NCI-H2081 treated with DMSO at 0.1 percent for 48 hours (cell line): ENCODE measurements around the gene SLC6A6.
"Not testable (repeated sequence)": the region's sequence is repeated elsewhere in the genome, so short reads cannot be mapped to it uniquely, and the experiment has no call there.

Experiments
- DNase-seq: peaks from one replicate; lab custom pipeline; 2025; lab: John Stamatoyannopoulos, UW

SLC6A6 gene

GRCh38 chr3:14398797-14399106, 3.7 kb upstream of the SLC6A6 start:
- DNase-seq: no peak

- DNase-seq: no peak
Measured at GRCh38 chr3:14401692-14402303, 608 bp upstream of the SLC6A6 start.

- DNase-seq: no peak
Measured at GRCh38 chr3:14403619-14404155, 1.3 kb downstream of the SLC6A6 start.

GRCh38 chr3:14404186-14404585, 1.8 kb downstream of the SLC6A6 start:
- DNase-seq: no peak

- DNase-seq: no peak
Measured at GRCh38 chr3:14404631-14405359, 2.4 kb downstream of the SLC6A6 start.

- no peak for DNase-seq
Measured at GRCh38 chr3:14405360-14406238, 3.2 kb downstream of the SLC6A6 start.

GRCh38 chr3:14406336-14406735, 3.9 kb downstream of the SLC6A6 start:
- DNase-seq: no peak

GRCh38 chr3:14406766-14407165, 4.4 kb downstream of the SLC6A6 start:
- no peak for DNase-seq

- DNase-seq: no peak
Measured at GRCh38 chr3:14407203-14407602, 4.8 kb downstream of the SLC6A6 start.

- not testable (repeated sequence) for DNase-seq
Measured at GRCh38 chr3:14409779-14410063, 7.3 kb downstream of the SLC6A6 start.

GRCh38 chr3:14410106-14410502, 7.7 kb downstream of the SLC6A6 start:
- no peak for DNase-seq

- no peak for DNase-seq
Measured at GRCh38 chr3:14410503-14411165, 8.2 kb downstream of the SLC6A6 start.

GRCh38 chr3:14411166-14411526, 8.7 kb downstream of the SLC6A6 start:
- DNase-seq: no peak

- no peak for DNase-seq
Measured at GRCh38 chr3:14411988-14412387, 9.6 kb downstream of the SLC6A6 start.

GRCh38 chr3:14412831-14413380, 10.5 kb downstream of the SLC6A6 start:
- DNase-seq: no peak

GRCh38 chr3:14413381-14414071, 11.1 kb downstream of the SLC6A6 start:
- DNase-seq: no peak

- no peak for DNase-seq
Measured at GRCh38 chr3:14414846-14415464, 12.5 kb downstream of the SLC6A6 start.

GRCh38 chr3:14415501-14415900, 13.1 kb downstream of the SLC6A6 start:
- DNase-seq: no peak

GRCh38 chr3:14416453-14416852, 14.0 kb downstream of the SLC6A6 start:
- no peak for DNase-seq

GRCh38 chr3:14418296-14419250, 16.2 kb downstream of the SLC6A6 start:
- no peak for DNase-seq
